ENCODE measurements around the gene MT1E.

DNA sequence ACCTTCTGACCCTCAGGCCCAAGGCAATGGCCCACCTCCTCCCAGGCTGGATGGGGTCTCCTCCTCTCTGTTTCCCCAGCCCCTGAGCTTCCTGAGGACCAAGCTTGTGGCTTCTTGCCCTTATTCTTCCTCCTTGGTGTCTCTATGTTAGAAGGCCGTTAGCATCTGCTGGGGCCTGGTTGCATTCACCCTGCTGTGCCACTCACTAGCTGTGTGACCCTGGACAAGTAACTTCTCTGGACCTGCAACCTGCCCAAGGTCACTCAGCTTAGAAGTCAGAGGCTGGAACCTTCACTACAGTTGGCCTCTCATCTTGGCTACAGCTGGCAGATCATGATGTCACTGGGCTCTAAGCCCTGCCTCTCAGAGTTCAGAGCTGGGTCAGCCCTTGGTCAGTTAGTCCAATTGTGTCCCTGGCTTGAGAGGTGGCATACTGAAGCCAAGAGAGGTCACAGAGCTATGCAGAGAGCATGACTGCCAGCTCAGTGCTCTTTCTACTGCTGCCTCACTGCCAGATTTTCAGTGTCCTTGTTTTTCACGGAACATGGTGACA is 14.2 kb upstream of the MT1E start:
- no peak for TF ChIP-seq EZH2 (IDR thresholded peaks at IDR 0.05; ENCODE audit: low read length, unreplicated experiment)
- TF ChIP-seq, protein P1, sequence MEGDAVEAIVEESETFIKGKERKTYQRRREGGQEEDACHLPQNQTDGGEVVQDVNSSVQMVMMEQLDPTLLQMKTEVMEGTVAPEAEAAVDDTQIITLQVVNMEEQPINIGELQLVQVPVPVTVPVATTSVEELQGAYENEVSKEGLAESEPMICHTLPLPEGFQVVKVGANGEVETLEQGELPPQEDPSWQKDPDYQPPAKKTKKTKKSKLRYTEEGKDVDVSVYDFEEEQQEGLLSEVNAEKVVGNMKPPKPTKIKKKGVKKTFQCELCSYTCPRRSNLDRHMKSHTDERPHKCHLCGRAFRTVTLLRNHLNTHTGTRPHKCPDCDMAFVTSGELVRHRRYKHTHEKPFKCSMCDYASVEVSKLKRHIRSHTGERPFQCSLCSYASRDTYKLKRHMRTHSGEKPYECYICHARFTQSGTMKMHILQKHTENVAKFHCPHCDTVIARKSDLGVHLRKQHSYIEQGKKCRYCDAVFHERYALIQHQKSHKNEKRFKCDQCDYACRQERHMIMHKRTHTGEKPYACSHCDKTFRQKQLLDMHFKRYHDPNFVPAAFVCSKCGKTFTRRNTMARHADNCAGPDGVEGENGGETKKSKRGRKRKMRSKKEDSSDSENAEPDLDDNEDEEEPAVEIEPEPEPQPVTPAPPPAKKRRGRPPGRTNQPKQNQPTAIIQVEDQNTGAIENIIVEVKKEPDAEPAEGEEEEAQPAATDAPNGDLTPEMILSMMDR (conservative IDR thresholded peaks at IDR 0.05; ENCODE audit: low read depth, low read length) = no peak

Data from PC-3 (cell line).